ENCODE measurements around the gene VOPP1.

DNA sequence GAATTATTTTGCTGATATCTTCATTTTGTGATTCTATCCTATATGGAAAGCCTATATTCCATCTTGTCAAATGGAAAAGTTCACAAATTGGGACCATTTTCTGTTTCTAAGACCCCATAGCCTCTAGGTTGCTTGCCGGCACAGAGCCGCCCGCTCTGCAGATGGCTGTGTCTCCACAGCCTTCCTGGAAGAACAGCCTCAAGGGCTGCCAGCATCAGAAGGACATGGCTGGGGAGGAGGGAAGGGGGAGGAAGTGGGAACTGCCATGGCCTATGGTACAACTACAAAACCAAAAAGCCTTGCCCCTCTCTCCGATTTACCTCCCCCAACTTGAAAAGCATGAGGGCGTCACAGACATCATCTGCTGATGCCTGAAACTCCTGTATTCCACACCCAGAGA is 131.3 kb downstream of the VOPP1 start:
- TF ChIP-seq EZH2 (IDR thresholded peaks at IDR 0.05; ENCODE audit: borderline replicate concordance, low read depth, low read length, severe bottlenecking) (no peak), POLR2A (IDR thresholded peaks at IDR 0.05; ENCODE audit: low read depth, low read length) (no peak)
- TF ChIP-seq, protein P1, sequence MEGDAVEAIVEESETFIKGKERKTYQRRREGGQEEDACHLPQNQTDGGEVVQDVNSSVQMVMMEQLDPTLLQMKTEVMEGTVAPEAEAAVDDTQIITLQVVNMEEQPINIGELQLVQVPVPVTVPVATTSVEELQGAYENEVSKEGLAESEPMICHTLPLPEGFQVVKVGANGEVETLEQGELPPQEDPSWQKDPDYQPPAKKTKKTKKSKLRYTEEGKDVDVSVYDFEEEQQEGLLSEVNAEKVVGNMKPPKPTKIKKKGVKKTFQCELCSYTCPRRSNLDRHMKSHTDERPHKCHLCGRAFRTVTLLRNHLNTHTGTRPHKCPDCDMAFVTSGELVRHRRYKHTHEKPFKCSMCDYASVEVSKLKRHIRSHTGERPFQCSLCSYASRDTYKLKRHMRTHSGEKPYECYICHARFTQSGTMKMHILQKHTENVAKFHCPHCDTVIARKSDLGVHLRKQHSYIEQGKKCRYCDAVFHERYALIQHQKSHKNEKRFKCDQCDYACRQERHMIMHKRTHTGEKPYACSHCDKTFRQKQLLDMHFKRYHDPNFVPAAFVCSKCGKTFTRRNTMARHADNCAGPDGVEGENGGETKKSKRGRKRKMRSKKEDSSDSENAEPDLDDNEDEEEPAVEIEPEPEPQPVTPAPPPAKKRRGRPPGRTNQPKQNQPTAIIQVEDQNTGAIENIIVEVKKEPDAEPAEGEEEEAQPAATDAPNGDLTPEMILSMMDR (IDR thresholded peaks at IDR 0.05; ENCODE audit: extremely low read depth in 1 of 2, insufficient read depth in 1 of 2, low read depth in 1 of 2, low read length in 2 of 2), result no peak
